Motor neuron (in vitro differentiated cells): ENCODE data around the gene RITA1. TPM values are rescaled to one million over a fixed set of nuclear protein-coding genes. Genes with fewer than 3 reads are reported as not detected.

Experiments used
- ATAC-seq, 8 experiments: fragments of 200-7000 bp; cut with Tn5 transposase; replicated peaks in 6 of 8; 2 replicates each; pipeline ENCODE4 v1.8.0; 2021; ENCODE audit warnings: mild to moderate bottlenecking in 8 of 8, moderate library complexity in 8 of 8
- H3K27ac ChIP-seq, 2 donors: fragments of 250-450 bp; sonication (Bioruptor Pico); 2 replicates each; pipeline ENCODE4 v1.9.0; 2021; ENCODE audit warnings: antibody characterized with exemption in 2 of 2, mild to moderate bottlenecking in 2 of 2, moderate library complexity in 1 of 2
- H3K4me1 ChIP-seq, 2 donors: fragments of 250-450 bp; sonication (Bioruptor Pico); replicated peaks in 1 of 2; 2 replicates each; pipeline ENCODE4 v1.6.1; 2021; ENCODE audit warnings: antibody characterized with exemption in 2 of 2, mild to moderate bottlenecking in 2 of 2, moderate library complexity in 1 of 2
- H3K4me3 ChIP-seq, 5 donors: fragments of 250-450 bp; sonication (Bioruptor Pico); 2 replicates each; pipeline ENCODE4 v1.9.0; 2021; ENCODE audit warnings: antibody characterized with exemption in 5 of 5, mild to moderate bottlenecking in 5 of 5, moderate library complexity in 4 of 5
- WGBS, 10 experiments: fragments of 450-650 bp; shearing (Covaris generic); methylation state at CpG; one replicate each; pipeline ENCODE4 v1.0.0; 2022; 5-methylcytosine and 5-hydroxymethylcytosine counted together
- in situ Hi-C, 9 experiments: fragments of 400-800 bp; cut with MboI; loops; one replicate each; pipeline ENCODE4 v1.15.0; 2021; ENCODE audit warnings: low sequenced_read_pairs in 9 of 9, low pct_unique_long_range_greater_than_20kb in 2 of 9; ENCODE audit not compliant: unreplicated experiment in 9 of 9
- total RNA-seq, 8 experiments: library from RNA; unstranded; fragments of 300-600 nt; gene quantifications; 2 replicates each; pipeline versions ENCODE4 v1.2.3 to v1.2.4, GENCODE V29; 2022

Gene RITA1
- total RNA-seq, 8 experiments from 2014 or later: 9.5 to 26.5 (median 15.8) TPM

DNA sequence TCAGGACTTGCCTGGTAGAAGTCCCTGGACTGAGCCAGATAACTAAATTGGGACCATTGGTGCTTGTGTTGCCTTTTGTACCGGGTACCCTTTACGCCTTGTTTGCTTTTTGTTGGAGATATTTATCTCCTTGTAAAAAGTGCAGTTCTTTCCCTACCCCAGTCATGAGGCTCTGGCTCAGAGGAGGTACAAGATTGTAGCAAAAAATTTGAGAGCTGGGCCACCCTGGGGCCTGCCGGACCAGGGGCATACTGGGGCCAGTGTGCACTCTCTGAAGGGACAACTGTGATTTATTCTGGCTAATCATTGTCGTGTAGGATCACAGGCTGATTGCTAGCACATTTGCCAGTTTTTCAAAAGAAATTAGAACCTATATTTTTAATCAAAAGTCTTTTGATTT is 49.0 kb downstream of the RITA1 start:
- Histone ChIP-seq H3K4me1 (peaks cover 0 to 3% of the 10 kb centered on the region in 2 donors), H3K27ac (no peak overlapping the region), H3K4me3 (no peak overlapping the region)
- no peak for ATAC-seq
- WGBS, 10 experiments: 14 to 95% (median 71%) methylated on average over 1 to 4 of the region's 4 CpGs; no CpG with 5 or more reads in 1 of the 10 experiments
- in situ Hi-C loops: no loop called here

DNA sequence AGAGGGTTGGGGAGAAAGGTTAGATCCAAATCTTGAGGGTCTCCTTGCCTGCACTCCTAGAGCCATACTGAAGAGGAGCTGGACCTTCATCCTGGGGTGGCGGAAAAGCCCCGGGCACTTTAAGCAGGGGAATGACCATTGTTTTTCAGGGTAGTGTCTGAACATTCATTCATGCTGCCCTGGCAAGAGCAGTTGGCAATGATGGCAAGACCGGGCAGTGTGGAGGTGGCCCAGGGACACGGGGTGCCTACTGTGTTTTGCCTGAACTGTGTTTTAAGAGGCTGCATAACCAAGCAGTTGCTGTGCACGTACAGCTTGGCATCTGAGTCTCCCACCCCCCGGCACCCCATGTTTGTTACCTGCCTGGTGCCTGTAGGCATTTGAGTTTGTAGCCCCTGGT is 50.5 kb downstream of the RITA1 start:
- no peak overlapping the region for H3K27ac ChIP-seq
- H3K4me3 ChIP-seq: no peak overlapping the region
- H3K4me1 ChIP-seq: peaks cover 7 to 11% of the 10 kb centered on the region in 2 donors
- WGBS, 10 experiments: 72 to 94% (median 88%) methylated on average over 2 to 6 of the region's 6 CpGs; no CpG with 5 or more reads in 6 of the 10 experiments
- no peak for ATAC-seq
- in situ Hi-C loops: no loop called here

DNA sequence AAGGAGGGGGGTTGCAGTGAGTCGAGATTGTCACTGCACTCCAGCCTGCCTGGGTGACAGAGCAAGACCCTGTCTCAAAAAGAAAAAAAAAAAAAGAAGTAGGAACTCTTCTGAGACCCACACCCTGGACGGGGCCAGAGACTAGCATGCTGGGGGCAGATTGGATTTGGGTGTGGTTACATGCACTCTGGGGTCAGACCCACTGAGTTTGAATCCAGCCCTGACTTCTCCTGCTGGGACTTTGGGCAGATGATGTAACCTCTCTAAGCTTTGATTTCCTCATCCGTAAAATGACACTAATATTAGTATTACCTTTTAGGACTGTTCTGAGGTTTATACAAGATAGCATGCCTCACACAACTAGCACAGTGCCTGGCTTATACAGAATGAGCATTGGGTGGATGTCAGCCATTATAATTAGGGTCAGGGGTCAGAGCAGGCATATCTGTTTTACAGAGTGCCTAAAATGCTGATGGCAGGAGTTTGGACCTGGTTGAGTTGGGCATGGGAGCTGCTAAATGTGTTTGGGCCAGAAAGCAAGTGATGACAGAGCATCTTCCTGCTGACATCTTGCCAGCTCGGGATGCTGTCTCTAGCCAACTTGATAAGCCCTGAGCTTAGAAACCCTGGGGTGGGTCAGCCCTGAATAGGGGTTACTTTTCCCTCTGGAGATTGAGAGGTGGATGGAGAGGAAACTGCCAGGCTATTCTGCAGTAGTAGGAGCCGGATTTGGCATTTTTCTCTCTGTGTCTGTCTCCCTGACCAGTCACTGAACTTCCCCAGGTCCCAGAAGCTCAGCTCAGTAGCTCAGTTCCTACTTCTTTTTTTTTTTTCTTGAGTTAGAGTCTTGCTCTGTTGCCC is 51.2 kb downstream of the RITA1 start:
- peak in 1 of 8 experiments; percentile 37 for ATAC-seq
- no peak overlapping the region for H3K4me3 ChIP-seq
- in situ Hi-C loops: no loop called here
- H3K27ac ChIP-seq: no peak overlapping the region
- H3K4me1 ChIP-seq: peaks cover 15 to 19% of the 10 kb centered on the region in 2 donors
- 40 to 100% (median 87%) methylated on average over 1 to 4 of the region's 5 CpGs; no CpG with 5 or more reads in 1 of the 10 experiments for WGBS, 10 experiments

DNA sequence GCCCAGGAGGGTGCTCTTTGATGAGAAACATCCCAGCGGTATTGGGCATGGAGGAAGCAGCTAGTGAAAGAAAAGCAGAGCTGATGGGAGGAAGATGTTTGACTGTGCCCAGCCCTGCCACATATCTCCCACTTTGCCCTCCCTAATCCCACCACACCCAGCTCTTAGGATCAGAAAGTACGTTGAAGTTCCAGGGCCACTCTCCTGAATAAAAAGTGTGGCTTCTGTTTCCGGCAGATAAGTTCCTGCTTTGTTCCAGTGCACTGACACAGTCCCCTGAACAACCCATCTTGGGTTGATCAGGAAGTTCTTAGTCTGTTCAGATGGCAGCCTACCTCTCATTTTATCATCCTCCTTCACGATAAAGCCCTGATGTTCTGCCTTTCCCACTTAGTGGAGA is 52.2 kb downstream of the RITA1 start:
- 71 to 90% (median 86%) methylated on average over 2 to 4 of the region's 4 CpGs; no CpG with 5 or more reads in 5 of the 10 experiments for WGBS, 10 experiments
- peaks cover 18 to 23% of the 10 kb centered on the region in 2 donors for H3K4me1 ChIP-seq

DNA sequence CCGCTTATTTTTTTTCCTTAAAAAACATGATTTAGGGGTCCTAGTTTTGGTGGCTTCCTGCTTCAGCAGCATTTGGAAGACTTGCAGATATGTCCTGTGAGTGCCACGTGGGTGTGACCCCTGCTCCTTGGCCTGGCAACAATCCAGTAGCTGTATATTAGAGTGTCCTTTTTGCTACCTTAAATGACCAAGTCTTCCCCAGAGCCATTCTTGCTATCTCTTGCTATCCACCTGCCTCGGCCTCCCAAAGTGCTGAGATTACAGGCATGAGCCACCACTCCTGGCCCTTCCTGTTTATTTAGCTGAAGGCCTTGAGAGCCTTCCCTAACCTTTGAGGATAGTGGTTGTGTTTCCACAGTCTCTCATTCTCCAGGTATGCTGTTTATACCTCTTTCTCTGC is 52.8 kb downstream of the RITA1 start:
- Histone ChIP-seq H3K4me1 (peaks cover 18 to 23% of the 10 kb centered on the region in 2 donors), H3K27ac (no peak overlapping the region), H3K4me3 (no peak overlapping the region)
- ATAC-seq: no peak
- in situ Hi-C loops: no loop called here
- 33 to 100% (median 68%) methylated on average over 1 to 3 of the region's 3 CpGs; no CpG with 5 or more reads in 3 of the 10 experiments for WGBS, 10 experiments

More for the DNA sequence above, 52.2 kb downstream of the RITA1 start:
- ATAC-seq: no peak
- Histone ChIP-seq H3K27ac (no peak overlapping the region), H3K4me3 (no peak overlapping the region)
- in situ Hi-C loops: no loop called here

DNA sequence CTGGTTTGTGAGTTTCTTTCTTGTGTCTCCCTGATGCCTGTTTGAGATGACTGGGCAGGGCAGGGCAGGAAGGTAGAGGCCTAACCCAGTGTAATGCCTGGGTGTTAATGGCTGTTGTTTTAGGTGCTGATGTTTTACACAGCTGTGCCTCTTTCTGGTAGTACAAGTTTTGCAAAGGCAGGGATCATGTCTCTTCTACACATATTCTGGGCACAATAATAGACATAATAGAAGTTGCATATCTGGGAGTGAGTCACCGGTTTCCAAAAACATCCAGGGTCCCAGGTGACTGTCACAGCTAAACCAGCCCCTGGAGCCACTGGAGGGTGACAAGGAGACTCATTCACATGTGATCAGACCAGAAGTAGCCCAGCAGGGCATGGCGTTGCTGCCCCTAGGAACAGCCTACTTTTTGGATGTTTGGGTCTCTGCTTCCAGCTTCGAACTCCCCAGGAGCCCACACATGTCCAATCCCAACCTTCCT is 53.8 kb downstream of the RITA1 start:
- Histone ChIP-seq H3K4me1 (peaks cover 18 to 23% of the 10 kb centered on the region in 2 donors), H3K4me3 (no peak overlapping the region), H3K27ac (no peak overlapping the region)
- in situ Hi-C loops: no loop called here
- 73 to 100% (median 90%) methylated on average over 1 to 2 of the region's 3 CpGs; no CpG with 5 or more reads in 4 of the 10 experiments for WGBS, 10 experiments
- no peak for ATAC-seq

DNA sequence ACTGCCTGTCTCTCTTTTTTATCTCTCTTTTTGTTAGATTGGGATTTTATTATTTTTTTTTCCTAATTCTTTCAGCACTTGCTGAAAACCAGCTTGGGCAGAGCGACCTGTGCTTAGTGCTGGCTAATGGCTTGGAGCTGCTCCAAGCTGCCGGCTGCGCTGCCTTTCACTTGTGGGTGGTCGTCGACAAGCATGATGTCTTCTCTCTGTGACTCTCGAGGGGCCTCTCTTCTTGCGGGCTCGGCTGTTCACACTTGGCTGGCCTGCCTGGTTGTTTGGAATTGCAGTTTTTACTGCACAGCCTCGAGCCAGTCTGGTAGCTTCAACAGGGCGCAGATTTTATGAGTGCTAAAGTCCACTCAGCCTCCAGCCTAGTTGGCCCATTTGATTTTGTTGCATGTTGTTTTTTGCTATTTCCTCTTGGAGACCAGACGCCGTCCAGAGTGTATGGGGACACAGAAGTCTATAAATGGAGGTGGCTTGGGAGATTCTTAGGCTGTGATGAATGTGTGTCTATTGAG is 54.4 kb downstream of the RITA1 start:
- Histone ChIP-seq H3K4me1 (peaks cover 18 to 23% of the 10 kb centered on the region in 2 donors), H3K4me3 (no peak overlapping the region), H3K27ac (peak overlapping the region in 1 of 2 donors; percentile 12)
- in situ Hi-C loops: no loop called here
- ATAC-seq: peak in 3 of 8 experiments; percentile 31 to 46 (median 39)
- 29 to 100% (median 81%) methylated on average over 1 to 10 of the region's 12 CpGs; no CpG with 5 or more reads in 2 of the 10 experiments for WGBS, 10 experiments

DNA sequence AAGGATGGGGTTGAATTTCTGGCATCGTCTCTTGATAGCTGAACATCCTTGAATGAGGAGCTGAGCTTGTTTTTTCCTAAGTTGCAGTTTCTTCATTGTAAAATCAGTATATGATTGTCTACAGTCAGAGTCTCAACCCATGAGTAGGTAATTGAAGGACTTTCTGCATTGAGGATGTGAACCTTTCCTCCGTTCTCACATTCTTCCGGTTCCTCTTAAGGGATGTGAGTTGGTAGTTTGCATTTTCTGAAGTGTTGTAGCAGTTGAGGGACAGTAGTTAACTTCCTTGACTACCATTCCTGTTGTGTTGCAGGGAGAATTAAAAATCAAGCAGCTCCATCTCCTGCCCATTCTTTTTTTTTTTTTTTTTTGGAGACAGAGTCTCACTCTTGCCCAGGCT is 54.9 kb downstream of the RITA1 start:
- WGBS, 10 experiments: 92 to 100% (median 100%) methylated on average over 1 to 3 of the region's 3 CpGs; no CpG with 5 or more reads in 1 of the 10 experiments
- peaks cover 22 to 28% of the 10 kb centered on the region in 2 donors for H3K4me1 ChIP-seq
- no peak for ATAC-seq
- H3K27ac ChIP-seq: no peak overlapping the region
- in situ Hi-C loops: no loop called here
- no peak overlapping the region for H3K4me3 ChIP-seq

DNA sequence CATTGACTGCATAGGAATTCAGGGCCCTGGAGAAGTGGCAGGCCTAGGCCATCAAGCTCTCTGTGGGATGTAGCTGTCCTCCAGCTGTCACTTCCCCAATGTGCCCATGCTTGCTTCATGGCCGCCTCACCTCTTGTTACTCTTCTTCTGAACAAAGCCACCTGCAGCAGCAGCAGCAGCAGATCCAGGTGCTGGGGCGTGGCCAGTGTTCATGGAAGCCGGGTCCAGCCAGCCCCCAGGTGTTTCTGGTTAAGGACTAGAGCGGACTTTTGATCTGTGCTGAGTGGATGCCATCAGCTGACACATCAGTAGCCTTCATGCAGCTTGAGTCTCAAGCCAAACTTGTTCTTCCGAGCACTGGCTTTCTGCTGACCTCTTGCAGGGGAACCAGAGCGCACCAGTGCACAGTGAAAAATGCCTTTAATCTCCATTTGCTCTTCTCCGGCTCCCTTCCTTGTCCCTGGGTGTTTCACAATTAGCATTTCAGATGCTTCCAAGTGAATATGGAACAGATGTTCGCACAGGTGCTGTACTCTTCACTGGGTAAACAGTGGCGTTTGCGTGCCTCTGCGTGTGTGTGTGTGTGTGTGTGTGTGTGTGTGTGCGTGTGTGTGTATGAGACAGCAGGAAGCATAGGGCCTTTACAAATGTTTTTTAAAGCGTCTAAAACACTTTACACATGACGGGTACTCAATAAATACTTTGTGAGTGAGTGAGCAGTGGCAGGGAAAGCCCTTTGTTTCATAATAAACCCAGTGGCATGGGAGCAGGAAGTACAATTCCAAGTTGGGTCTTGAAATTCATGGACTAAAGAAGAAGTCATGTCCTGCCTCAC is 55.9 kb downstream of the RITA1 start:
- 14 to 80% (median 53%) methylated on average over 1 to 10 of the region's 14 CpGs; no CpG with 5 or more reads in 2 of the 10 experiments for WGBS, 10 experiments
- no peak overlapping the region for H3K27ac ChIP-seq
- in situ Hi-C loops: no loop called here
- ATAC-seq: peak in 6 of 8 experiments; percentile 28 to 76 (median 46)
- H3K4me1 ChIP-seq: peaks cover 32 to 38% of the 10 kb centered on the region in 2 donors
- no peak overlapping the region for H3K4me3 ChIP-seq

Other genes starting within 250 kb of the RITA1 start
- 10 to 100 TPM in 2 of 8 experiments, 1 to 10 TPM in 2, under 1 TPM in 4; 0.05 to 20.9 (median 2.7) TPM for gene OAS3, start 247.2 kb upstream of the RITA1 start, total RNA-seq
- 10 to 100 TPM in 2 of 8 experiments, 1 to 10 TPM in 2, under 1 TPM in 3, not detected in 1; 0.14 to 78.4 (median 1.1) TPM for gene OAS2, start 207.2 kb upstream of the RITA1 start, total RNA-seq
- 10 to 100 TPM in 6 of 8 experiments, 1 to 10 TPM in 1, under 1 TPM in 1; 0.87 to 21.9 (median 16.4) TPM for gene DTX1, start 129.0 kb upstream of the RITA1 start, total RNA-seq
- gene RASAL1, start 50.0 kb upstream of the RITA1 start, total RNA-seq: under 1 TPM in 6 of 8 experiments, not detected in 2; 0.16 to 0.49 (median 0.30) TPM
- gene CFAP73, start 36.0 kb upstream of the RITA1 start, total RNA-seq: 1 to 10 TPM in 1 of 8 experiments, under 1 TPM in 5, not detected in 2; 0.22 to 2.1 (median 0.44) TPM
- gene DDX54, start 243 bp upstream of the RITA1 start, total RNA-seq: 10 to 100 TPM; 19.2 to 57.8 (median 36.7) TPM
- gene TPCN1, start 35.7 kb downstream of the RITA1 start, total RNA-seq: 10 to 100 TPM in 4 of 8 experiments, 1 to 10 TPM in 4; 2.7 to 39.8 (median 11.2) TPM
- gene SLC8B1, start 149.4 kb downstream of the RITA1 start, total RNA-seq: 100 to 1,000 TPM in 1 of 8 experiments, 10 to 100 TPM in 2, 1 to 10 TPM in 5; 2.2 to 165 (median 4.9) TPM
- gene PLBD2, start 172.9 kb downstream of the RITA1 start, total RNA-seq: 10 to 100 TPM in 4 of 8 experiments, 1 to 10 TPM in 4; 5.2 to 73.8 (median 9.9) TPM
- gene SDS, start 218.2 kb downstream of the RITA1 start, total RNA-seq: 1 to 10 TPM in 2 of 8 experiments, under 1 TPM in 6; 0.14 to 3.0 (median 0.47) TPM
- 10 to 100 TPM in 6 of 8 experiments, 1 to 10 TPM in 2; 6.9 to 26.3 (median 13.0) TPM for gene SDSL, start 236.7 kb downstream of the RITA1 start, total RNA-seq